OCI-M2 (cell line): ENCODE measurements around the gene RHBDL1.

Source experiments
- DNase-seq: peaks from one replicate; lab custom pipeline; 2025; ENCODE audit not compliant: unreplicated experiment; lab: John Stamatoyannopoulos, UW

RHBDL1 gene

DNA sequence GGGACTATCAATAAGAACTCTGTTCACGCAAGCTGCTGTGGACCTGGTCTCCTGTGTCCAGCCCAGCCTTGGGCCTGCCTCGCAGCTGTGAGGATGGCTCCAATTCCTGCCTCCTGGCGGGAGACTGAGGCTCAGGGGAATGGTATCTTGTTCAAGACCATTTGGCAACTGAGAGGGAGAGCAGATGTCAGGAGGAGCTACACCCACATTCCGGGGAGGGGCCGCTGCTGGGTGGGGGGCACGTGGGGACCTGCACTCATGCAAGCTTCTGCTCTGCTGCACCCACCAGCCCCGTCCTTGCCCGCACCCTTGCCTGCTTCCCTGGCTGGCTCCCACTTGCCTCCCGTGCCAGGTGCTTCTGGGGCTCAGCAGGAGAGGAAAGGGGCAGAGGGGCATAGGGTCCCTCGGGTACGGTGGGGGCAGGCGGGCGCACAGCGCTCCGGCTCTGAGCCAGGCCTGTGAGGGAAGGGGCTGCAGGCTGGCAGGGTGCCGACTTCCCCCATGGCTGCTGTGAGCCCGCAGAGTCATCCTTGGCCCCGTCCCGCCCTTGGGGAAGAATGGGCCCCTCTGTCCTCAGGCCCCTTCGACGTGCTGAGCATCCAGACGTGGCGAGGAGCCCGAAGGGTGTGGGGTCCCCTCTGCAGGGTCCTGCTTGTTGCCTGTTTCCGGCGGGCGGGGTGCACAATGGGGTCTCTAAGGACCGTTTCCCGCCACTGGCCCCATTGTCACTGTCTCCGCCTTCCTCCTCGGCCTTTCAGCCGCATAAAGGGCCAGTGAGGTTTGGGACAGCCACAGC lies 42.2 kb downstream of the RHBDL1 start:
- DNase-seq = no peak

DNA sequence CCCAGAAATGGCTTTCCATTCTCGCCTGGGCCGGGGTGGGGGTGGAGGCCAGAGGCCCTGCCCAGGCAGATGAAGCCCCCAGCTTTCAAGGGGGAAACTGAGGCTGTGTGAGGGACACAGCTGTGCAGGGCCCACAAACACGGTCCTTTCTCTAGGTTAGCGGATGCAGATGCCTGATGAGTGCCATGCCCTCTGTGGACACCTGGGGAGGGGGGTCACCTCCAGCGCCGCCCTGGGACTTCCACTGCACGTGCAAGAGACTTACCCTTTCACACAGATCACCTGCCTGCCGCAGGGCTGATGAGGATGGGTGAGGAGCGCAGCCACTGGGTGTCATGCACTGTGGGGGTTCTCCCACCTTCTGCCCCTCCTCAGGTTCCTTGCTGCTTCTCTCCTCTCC lies 42.9 kb downstream of the RHBDL1 start:
- DNase-seq = no peak

DNA sequence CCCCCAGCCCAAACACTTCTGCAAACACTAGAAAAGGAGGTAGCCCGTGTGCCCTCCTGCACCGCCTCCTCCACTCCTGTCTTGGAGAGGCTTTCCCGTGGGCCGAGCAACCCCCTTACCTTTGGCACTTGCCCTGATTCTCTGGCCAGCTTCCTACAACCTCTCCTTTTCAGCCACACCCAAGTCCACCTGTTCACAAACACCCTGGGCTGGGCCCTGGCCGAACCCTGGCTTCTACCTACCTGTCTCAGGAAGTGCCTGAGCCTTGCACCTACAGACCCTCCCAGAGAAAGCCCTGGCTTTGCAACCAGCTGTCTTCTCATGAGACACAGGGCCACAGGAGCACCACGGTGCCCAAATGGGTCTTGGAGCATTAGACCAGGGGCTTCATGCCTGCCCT lies 43.5 kb downstream of the RHBDL1 start:
- DNase-seq = no peak

DNA sequence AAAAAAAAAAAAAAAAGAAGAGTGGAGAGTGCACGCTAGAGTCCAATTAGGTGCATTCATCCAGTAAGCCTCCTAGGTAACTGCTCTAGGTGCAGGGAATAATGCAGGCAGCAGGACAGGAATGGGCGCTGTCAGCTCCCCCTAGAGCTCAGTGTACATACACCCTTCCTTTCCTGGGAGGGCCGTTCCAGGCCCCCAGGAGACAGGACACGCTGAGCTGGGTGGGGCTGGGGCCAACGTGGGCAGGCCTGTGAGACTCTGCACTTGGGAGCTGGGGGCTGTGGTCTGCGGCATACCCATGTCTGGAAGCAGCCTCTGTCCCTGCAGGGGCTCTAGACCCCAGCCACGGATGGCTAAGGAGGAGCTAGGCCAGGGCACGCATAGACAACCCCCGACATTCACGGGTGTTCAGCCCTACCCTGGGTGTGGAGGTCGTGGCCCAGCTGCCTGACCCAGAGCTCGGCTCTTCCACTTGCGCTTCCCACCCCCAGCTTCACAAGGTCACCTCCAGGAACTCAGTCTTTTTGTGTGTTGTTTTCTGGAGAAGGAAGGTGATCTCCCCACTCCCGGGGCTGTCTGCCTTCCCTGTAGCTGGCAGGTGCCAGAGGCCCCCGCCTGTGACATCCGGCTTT lies 44.5 kb downstream of the RHBDL1 start:
- DNase-seq = no peak

DNA sequence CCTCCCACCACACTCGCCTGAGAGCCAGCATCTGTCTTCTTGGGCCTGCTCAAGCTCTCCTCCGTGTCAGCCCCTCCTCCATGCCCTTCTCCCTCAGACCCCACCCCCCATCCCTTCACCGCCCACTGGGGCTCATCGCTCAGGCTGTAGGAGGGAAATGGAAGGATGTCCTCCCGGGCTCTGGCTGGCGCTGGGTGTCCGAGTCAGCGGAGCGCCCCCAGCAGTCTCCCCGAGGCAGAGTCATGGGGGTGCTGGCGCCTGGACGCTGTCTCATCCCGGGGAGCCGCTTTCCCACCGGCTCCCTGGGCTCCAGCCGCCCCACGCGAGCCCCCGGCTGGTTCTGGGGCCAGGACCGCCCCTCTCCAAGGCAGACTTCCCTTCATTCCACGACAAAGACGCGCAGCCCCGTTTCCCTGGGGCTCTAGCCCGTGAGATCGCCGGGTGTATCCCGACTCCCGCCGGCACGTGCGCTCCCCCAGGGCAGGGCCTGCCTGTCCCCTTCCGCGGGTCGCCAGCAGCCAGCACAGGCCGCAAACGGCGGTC lies 45.0 kb downstream of the RHBDL1 start:
- no peak for DNase-seq

DNA sequence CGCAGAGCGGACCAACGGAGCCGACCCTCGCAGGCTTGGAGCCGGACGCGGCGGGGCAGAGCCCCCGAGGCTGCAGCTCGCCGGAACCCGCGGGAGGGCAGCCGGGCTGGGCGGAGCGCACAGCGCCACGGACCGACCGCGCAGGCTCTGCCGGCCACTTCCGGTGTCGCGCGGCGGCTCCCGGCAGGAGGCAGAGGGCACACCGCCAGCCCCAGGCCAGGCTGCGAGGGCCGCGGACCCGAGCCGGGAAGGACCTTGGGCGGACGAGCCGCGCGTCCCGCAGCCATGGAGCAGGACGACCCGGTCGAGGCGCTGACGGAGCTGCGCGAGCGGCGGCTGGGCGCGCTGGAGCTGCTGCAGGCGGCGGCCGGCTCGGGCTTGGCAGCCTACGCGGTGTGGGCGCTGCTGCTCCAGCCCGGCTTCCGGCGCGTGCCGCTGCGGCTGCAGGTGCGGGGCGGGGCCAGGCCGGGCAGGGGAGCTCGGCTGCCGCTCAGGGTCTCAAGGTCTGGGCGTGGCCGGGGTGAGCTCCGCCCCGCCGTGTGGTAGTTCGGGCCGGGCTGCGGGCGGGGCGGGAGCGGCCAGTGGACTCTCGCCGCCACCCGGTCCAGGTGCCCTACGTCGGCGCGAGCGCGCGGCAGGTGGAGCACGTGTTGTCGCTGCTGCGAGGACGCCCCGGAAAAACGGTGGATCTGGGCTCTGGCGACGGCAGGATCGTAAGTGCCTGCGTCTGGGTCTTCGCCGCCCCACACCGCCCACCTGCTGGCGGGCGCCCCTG lies 45.7 kb downstream of the RHBDL1 start, which contains the start of gene ANTKMT:
Gene ANTKMT (plus strand): TSS at position 157 of the 775 bp plus-strand sequence. CDS start 129 bp downstream, at position 286.
- DNase-seq = peak; percentile 63

DNA sequence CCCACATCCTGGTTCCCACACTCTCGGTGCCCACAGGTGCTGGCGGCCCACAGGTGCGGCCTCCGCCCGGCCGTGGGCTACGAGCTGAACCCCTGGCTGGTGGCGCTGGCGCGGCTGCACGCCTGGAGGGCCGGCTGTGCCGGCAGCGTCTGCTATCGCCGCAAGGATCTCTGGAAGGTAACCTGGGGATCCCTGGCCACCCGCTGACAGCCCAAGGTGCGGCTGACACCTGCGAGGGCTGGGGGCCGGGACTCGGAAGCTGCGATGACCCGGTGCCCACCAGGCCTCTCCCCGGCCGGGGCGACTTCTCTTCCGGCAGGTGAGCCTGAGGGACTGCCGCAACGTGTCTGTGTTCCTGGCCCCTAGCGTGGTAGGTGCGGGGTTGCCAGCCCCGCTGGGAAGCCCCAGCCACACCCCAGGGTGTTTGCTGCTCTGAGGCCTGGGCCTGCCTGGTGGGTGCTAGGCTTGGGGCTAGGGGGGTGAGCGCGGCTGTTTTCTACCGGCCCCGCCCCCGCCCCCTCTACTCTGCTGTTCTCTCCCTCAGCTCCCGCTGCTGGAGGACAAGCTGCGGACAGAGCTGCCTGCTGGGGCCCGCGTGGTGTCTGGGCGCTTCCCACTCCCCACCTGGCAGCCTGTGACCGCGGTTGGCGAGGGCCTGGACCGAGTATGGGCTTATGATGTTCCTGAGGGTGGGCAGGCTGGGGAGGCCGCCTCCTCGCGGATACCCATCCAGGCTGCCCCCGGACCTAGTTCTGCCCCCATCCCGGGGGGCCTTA lies 46.5 kb downstream of the RHBDL1 start:
- DNase-seq = no peak

DNA sequence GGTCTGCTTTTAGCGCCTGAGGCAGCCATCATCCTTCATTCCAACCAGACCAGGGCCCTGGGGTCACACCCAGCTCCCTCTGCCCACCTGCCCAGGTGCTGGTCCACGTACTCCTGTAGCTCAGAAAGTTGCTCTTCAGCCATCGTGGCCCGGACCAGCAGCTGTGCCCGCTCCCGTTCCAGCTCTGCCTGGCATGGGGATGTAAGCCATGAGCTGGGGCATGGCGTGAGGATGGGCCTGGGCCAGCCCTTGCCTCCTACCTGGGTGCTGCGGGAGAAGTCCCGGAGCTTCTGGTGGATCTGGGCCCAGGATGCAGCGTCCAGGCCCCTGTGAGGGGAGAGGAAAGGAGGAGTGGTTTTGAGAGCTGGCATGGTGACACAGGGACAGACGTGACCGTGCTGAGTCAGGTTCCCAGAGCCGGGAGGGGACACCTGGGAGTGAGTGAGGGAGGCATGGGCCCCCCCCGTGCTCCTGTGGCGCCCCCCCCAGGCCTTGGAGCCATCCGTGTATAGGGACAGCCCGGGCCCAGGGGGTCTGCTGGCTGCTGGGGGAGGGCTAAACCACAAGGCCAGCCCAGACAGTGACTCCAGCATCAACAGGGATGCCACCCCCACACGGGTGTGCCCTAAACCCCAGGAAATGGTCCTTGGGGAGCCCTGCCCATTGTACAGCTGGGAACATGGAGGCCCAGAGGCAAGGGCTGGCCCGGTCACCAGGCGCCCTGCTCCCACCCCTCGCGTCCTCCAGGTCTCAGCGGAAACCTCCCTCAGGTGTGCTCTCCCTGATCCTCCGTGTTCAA lies 47.6 kb downstream of the RHBDL1 start:
- no peak for DNase-seq

DNA sequence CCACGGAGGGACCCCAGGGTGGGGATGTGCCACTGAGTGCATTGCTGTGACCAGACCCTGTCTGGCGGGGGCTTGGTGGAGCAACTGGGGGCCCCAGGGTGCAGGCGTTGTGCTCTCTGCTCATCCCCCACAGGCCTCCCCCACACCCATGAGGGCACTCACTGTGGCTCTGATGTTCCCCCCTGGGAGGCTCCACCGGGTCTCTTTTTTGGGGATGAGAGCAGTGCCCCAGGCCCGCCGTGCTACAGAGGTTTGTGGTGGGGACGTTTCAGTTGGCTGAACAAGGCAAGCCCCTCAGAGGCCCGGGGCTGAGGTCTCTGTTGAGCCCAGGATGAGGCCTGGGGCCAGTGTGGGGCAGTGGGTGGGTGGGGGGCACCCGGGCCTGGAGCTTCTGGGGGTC lies 48.2 kb downstream of the RHBDL1 start:
- no peak for DNase-seq

DNA sequence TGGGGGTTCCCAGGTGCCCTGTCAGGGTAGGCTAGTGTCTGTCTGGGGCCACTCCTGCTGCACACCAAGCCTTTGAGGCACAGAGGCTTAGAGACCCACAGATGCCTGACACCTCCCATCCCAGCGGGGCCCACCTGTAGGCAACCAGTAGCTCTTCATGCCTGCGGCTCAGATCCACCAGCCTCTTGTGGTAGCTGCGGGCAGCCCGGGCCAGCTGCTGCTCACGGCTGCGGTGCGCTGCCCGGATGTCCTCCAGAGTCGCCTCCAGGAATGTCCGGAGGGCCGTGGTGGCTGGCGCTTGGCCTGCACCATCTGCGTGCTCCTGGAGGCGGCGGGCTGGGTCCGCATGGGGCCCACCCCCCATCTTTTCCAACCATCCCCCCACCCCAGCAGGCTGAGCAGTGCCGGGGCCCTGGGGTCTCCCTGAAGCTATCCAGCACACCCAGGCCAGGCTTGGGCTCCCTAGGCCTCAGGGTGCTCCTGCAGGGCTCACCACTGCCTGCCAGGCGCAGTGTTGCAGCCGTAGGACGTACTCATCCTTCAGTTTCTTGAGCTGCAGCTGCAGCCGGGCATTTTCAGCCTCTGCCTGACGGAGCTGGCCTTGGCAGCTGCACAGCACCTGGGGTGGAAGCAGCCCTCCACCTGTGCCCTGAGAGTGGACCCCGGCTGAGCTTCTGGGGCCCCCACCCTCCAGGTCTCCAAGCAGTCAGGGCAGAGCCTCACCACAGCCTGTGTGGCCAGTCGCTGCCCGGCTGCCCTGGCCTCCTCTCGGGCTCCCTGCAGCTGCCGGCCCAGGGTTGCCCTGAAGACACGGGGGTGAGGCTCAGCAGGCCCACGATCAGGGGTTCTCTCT lies 48.9 kb downstream of the RHBDL1 start:
- no peak for DNase-seq

DNA sequence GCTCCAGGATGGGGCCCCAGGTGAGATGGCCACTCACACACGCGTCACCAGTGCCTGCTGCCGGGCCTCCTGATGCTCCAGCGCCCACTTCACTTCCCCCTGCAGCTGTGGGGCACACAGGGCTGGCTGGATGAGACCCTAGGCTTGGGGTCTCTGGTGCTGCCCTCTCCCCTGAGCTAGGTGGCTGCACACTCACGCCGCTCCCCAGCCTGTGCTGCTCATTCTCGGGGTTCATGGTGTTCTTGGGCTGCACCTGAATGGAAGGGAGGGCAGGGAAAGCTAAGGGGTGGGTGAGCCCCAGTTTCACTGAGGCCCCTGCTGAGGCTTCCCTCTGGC lies 49.5 kb downstream of the RHBDL1 start:
- no peak for DNase-seq

DNA sequence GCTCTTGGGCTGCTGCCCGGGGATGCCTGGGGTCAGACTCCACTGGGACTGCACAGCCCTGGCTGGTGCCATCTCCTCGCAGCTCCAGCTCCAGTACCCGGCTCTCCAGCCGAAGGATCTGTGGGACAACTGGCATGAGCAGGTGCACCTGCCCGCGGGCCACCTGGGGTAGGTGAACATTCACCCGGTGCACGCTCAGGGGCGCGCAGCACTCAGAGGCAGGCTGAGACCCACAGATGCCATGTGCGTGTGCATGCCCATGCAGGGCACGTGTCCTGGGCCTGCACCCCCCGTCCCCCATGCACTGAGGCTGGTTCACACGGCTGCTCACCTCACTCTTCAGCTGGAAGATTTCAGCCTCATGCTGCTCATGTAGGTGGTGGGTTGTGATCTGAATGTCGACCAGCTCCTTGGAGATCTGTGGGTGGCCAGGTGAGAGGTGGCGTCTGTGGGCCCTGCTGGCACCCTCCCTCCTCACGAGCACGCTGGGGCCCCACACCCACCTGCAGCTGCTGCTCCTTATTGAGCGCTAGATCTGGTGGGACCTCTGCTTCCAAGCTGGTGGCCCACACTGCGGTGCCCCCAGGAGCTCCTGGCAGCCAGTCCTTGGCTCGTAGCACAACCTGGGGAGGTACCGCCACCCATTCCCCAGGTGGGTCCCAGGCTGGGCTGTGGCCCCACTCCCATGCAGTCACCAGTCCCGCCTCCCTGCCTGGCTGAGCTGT lies 50.2 kb downstream of the RHBDL1 start:
- DNase-seq = no peak

DNA sequence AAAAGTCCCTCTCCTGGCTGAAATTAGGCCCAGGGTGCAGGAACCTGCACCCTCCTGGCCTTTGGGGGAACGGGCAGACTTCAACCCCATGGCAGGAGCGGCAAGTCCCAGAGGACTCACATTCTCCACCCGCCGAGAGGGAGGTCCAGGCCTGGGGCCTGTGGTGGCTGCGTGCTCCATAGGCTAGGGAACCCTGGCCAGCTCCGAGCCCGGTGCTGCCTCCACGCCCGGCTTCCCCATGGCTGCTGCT lies 50.6 kb downstream of the RHBDL1 start:
- no peak for DNase-seq

DNA sequence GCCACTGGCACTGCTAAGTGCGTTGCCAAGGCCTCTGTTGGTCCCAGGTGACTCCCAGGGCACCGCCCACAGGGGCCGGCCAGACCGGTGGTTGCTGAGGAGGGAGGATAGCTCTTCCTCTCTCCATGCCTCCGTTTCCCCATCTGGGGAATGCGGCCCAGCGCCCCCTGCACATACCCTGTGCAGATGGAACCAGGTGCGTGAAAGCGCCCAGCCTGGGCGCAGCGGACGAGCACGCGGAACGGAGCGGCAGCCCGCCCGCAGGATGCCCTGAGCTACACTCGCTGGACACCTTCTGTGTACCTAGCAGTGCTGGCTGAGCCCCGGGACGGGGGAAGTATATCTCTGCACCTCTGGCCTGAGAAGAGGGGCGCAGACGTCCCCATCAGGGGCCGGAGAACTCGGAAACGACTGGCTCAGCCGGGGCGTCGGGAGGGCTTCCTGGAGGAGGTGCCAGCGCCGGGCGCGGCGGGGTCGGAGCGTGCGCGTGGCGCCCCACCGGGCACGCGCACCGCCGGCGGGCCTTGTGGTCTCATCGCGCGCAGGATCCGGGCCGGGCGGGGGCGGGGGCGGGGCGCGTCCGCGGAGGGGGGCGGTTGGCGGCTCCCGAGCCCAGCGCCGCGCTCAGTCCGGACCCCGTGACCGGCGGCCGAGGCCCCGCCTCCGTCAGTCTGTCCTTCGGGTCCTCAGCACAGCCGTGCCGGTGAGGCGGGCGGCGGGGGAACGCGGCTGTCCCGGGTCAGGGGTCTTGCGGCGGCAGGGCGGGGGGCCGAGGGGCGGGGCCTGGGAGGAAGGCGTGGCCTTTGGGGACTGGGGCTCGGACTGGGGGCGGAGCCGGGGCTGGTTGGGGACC lies 51.2 kb downstream of the RHBDL1 start, which contains the start of the genes CCDC78 and HAGHL:
Gene CCDC78 (minus strand): TSS at position 6 of the 853 bp plus-strand sequence. CDS start 76 bp downstream, outside the sequence.
Gene HAGHL (plus strand): TSS at position 669 of the 853 bp plus-strand sequence. CDS start 404 bp downstream, outside the sequence.
- DNase-seq = no peak

DNA sequence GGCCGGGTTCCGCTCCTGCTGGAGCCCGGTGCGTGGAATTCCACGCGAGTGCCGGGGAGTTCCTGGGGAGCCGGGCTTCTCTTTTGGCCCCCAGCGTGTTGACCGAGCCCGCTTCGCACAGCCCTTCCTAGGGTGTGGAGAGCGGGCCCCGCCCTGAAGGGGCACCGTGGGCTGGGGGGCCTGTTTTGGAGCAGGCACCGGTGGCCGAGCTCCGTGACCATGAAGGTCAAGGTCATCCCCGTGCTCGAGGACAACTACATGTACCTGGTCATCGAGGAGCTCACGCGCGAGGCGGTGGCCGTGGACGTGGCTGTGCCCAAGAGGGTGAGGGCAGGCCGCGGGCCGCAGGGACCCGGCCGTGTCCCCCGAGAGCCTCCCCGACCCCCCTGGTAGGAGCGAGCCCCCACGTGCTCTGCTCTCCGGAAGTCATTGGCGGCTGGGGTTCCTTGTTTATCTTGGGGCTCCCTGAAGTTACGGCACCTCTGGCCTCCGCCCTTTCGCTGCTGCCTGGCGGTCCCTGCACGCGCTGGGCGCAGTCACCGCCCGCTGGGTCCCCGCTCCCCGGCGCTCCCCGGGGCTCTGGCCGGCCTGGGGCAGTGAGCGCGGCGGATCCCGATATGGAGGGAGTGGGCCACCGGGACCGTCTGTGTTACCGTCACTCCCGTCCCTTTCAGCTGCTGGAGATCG lies 52.0 kb downstream of the RHBDL1 start:
- DNase-seq = no peak
